T-helper 22 cell (primary cell): ENCODE data around the gene TMEM201.
A peak's percentile ranks its signal among the peaks of the same experiment; 100 is the strongest.

Experiments
- DNase-seq: peaks from one replicate; pipeline ENCODE4 v3.0.0-alpha.2; 2020; ENCODE audit warnings: low read depth

Gene TMEM201

DNA sequence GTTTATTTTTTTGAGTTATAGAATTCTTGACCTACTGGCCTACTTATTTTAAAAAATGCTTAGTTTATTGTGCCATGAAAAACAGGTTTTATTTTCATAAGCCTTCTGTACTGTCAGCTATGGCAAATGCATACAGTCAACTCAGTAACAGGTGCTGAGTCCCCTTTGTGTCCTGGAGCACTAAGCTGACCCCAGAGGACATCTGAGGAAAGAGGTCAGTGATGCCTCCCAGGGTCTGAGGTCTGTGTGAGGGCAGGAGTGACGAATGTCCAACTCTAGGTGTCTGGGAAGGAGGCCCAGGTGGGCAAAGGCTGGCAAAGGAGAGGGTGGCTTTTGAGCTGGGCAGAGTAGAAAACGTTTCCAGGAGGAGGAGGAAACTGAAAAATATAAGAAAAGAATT lies 7.8 kb upstream of the TMEM201 start:
- no peak for DNase-seq

DNA sequence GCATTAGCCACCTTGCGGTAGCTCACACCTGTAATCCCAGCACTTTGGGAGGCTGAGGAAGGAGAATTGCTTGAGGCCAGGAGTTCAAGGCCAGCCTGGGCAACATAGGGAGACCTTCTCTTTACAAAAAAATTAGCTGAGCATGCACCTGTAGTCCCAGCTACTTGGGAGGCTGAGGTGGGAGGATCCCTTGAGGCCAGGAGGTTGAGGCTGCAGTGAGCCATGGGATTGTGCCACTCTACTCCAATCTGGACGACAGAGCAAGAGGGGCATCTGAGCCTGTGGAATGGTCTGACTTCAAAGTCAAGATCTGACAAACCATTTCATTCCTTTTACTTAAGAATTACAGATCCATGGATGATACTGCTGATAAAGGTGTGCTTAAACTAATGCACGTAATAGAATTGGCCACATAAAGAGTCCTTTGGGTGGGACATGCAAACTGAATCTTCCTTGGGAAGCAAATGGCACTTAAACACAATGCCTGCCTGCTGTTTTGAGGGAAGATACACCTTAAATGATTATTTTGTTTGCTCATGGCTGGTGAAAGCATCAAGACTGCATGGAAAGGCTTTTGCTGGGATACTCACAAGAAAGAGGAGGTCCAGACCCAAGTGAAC lies 2.5 kb upstream of the TMEM201 start:
- no peak for DNase-seq

DNA sequence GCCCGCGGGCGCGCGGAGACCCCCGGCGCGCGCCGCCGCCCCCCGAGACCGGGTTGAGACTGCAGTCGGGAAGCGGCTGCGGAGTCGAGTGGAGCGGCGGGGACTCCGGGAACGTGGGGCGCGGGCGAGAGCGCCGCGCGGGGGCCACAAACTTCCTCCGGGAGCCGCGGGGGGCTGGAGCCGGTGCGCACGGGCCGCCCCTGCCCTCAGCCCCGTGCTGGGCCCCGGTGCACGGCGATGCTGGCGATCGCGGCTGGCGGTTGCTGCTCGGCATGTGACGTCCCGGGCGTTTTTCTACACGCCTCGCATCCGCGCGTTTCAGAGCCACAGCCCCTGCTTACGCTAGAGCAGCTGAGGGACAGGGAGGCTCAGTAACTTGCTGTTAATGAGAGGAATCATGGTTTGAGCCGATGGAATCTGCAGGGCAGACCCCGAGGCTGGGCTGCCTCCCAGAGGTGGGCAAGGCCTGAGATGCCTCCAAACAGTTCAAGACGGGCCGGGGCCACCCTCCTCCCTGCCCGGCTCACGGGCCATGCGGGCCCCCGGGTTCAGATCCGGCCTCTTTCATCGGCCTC lies 520 bp downstream of the TMEM201 start:
- DNase-seq = peak; percentile 17

DNA sequence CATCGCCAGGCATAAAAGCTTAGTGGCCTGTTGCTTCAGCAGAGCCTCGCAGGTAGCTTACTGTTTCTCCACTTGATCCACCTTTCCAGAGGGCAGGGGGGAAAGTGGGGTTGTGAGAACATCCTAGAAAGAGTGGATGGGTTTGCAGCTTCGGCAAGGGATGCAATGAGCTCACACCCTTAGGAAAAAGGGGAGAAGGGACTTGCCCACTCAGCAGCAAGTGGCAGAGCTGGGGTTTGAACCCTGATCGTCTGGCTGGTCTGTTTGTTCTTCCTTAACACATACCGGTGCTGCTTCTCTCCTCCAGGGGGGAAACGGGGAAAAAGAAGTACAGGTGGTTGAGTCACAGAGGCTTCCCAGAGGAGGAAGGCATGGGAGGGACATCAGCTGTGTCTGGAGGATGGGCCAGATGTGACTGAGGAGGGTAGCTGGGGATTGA lies 1.0 kb downstream of the TMEM201 start:
- no peak for DNase-seq

DNA sequence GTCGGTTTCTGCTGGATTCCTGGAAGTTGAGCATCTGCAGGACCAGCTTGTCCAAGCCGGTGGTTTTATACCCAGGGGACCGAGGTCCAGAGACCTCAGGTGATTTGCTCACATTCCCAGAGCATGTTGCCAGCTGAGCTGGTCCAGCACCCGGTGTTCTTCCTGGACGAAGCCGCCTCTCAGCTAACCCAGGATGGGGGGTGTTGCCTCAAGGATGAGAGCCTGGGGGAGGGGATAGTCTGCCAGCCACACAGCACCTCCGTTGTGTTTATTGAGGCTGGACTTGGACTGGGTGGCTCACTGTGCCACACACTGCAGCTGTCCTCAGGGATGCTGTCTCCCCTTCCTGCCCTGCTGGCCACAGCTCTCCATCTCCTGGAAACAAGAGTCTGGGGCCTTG lies 1.5 kb downstream of the TMEM201 start:
- DNase-seq = no peak

DNA sequence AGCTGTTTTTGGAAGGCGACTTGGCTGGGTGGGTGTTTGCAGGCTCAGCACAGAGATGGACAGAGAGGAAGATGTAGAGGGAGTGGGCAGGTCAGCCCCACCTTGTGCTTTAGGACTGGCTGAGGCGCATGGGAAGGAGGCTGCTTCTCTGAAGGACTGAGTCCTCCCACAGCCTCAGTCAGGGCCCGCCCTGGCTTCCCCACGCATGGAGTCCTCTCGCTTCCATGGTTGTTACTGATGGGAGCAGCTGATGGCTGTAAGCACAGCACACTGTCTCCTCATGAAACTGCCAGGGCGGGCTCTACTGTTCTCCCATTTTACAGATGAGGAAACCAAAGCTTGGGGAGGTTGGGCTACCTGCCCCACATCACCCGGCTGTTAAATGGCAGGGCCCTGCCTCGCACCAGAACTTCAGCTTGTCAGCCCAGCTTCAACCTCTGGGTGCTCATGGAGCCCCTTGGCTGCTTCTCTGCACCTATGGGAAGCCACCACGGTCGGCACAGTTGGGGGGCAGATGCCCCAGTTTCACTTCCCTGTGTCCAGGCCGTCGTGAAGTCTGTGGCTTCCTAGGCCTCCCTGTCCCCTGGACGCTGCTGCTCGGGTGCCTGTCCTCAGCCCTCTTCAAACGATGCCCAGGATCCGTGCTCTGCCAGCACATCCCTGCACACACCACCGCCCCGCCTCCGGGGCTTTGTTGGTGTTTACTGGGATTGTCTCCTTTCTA lies 2.4 kb downstream of the TMEM201 start:
- no peak for DNase-seq

DNA sequence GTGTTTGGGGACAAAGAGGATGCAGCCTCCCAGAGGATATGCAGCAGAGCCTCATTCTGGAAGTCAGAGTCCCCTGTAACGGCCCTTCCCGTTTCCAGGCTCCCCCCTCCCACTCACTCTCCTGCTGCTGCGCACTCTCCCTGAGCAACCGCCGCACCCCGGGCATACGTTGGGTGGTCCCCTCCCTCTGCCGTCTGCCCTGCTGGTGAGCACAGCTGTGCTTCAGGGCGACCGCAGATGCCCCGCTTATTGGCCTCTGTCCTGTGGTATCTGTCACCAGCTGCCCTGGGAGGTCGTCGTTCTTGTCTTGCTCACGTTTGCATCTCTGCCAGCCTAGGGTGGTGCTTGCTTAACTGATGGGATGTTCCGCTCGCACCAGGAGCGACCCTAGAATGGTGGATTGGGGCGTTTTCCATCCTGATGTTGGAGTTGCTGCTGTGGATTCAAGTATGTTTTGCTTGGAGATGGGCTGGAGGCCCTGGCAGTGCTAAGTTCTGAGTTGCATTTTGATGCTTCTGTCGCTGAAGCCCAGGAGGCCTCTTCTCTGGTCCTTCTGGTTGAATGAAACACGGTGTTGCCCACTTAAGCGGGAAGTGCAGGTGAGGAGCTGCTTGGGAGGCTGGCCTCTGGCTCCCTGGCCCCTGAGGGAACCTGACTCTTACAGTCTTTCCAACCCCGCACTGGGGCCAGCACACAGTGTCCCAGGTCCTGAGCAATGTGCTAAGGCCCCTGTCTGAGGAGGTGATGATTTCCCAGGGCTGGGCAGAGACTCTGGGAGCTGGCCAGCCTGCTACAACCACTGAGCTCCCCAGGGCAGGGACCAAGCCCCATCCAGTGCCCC lies 3.2 kb downstream of the TMEM201 start:
- no peak for DNase-seq

DNA sequence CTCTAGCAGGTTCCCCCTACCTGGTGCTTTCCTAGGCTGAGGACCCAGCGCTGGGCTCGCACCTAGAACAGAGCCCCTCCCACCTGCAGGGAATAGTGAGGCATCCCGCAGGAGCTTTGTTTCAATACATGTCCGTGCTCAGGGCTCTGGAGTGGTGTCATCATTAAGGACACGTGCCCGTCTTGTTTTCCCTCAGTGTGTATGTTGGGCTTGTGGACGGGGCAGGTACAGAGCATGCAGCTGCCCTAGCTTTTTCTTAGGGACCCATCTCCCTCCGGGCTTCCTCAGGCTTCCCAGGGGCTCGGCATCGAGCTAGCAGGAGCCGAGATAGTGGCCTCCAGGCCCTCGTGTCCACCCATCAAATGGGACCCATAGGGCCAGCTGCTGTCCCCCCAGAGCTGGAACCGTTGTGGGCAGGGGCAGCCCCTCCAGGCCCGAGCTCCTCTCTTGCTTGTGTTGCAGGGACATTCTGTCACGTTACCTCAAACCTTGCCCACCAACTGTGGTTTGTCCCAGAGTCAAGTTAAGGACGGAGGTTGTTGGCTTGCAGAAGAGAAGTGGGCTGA lies 3.9 kb downstream of the TMEM201 start:
- DNase-seq = no peak

DNA sequence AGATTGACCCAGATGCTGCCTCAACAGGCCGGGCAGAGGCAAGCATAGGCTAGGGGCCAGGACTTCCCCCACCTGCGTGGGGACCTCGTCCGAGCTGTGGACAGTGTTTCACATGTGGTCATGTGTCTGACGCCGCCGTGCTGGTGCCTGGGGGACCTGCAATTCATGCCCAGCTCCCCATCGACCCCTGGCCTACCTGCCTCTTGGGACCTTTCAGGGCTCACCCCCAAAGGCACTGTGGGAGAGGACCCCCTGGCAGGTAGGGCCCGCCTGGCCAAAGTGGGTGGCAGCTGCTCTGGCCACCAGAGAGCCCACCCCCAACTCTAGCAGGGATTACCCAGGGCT lies 4.4 kb downstream of the TMEM201 start:
- no peak for DNase-seq

DNA sequence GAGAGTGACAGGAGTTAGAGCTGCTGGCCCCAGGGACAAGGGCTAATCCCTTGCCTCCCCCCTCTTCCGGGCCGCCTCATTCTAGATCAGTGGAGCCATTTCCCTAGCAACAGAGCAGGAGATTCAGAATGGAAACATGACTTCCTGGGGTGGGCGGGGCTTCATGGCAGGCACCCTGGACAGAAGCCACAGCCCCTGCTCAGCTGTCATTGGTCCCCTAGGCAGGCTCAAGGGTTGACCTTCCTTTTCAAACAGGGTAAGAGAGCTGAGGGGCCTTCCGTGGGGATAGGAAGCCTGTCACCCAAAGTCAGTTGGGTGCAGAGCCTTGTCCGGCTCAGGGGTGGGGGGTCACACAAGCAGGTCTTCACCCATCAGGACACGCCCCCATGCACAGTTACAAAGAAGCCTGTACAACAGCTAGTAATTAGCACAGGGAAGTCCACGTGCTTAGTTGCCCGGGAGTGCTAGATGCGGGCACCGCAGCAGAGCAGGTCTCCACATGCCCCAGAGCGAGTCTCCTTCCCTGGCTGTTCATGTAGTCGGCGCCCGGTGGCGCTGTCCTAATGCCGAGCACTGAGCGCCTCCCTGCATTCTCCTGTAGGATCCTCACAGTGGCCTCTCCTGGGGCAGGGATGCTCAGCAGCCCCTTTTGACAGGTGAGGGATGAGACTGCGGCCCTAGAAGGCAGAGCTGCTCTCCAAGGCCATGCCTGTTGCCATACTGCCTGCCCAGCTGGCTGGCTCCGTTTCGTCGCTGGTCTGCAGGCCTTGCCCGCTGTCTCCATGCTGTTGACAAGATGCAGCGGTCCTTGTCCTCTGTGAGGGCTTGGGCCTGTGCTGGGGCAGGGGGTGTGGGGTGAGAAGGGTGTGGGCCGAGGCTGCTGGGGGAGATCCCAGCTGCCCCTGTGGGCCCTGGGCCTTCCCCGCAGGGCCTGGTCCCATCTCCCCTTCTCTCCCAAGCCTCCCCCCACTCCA lies 5.1 kb downstream of the TMEM201 start:
- no peak for DNase-seq

DNA sequence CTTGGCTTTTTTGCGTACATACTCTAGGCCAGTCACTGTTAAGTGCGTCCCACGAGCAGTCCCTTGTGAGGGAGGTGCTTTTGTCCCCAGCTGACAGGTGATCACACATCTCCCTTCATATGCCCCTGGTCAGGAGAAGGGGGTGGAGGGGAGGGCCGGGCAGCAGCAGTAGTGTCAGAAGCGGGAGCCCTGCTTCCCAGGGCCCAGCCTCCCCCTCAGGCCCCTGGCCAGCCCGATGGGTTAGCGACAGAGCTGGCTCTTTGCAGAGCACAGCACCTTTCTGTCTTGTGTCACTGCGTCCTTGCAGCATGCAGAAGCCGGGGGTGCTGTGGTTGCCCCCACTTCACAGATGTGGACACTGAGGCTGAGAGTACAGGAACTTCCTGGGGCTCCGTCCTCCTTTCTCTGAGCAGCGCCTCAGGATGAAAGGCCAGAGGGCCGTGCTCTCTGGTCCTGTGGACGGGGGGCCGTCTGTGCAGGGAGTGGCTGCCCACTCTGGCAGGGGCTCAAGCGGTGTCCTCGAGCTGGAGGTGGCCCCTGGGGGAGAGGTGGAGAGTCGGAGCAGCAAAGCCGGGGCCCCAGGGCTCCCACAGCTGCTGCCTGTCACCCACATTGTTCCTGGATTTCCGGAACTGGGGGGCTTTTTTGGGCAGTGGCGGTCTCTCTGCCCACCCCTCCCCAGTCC lies 5.9 kb downstream of the TMEM201 start:
- DNase-seq = no peak

DNA sequence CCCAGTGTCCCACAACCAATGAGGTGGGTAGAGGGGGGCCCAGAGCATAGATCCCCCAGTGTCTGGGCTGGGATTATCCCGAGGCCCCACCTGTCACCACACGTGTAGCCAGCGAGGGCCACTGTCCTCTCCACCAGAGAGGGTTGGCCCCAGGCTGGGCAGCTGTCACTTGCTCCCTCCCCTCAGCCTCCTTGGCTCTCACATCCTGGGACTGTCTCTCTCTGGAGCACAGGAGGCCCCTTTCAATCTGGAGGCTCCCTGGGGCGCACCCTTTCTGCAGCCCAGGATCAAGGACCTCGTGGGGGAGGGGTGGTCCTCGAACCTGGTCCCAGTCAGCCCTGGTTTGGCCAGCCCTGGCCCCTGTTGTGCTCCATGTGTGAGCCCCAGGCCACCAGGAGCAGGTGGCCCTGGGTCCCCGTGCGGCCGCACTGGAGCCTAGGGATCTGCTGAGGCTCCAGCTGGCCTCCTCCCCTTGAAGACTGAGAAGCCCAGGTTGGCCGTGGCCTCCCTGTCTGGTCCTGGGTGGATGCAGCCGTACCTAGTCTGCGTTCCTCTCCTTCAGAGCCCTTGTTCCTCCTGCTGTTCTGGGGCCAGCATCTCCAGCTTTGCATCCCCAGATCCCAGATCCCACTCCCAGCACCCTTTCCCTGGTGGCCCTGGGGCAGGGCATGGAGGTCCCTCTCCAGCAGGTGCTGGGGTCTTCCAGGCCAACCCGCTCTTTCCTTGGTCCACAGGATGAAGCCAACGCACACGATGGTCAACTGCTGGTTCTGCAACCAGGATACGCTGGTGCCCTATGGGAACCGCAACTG lies 6.7 kb downstream of the TMEM201 start:
- no peak for DNase-seq

DNA sequence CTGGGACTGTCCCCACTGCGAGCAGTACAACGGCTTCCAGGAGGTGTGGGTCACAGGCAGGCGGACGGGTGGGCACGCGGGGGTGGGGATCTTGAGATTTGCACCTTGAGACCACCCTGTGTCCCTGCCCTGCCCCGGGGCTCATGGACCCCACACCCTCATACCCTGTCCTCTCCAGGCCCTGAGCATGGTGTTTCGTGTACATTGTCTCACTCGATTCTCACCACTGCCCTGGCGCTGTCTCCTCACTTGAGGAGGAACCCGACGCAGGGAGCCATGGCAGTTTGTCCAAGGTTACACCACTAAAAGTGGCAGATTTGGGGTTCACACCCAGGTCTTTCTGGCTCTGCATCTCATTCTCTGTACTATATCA lies 7.2 kb downstream of the TMEM201 start:
- no peak for DNase-seq

DNA sequence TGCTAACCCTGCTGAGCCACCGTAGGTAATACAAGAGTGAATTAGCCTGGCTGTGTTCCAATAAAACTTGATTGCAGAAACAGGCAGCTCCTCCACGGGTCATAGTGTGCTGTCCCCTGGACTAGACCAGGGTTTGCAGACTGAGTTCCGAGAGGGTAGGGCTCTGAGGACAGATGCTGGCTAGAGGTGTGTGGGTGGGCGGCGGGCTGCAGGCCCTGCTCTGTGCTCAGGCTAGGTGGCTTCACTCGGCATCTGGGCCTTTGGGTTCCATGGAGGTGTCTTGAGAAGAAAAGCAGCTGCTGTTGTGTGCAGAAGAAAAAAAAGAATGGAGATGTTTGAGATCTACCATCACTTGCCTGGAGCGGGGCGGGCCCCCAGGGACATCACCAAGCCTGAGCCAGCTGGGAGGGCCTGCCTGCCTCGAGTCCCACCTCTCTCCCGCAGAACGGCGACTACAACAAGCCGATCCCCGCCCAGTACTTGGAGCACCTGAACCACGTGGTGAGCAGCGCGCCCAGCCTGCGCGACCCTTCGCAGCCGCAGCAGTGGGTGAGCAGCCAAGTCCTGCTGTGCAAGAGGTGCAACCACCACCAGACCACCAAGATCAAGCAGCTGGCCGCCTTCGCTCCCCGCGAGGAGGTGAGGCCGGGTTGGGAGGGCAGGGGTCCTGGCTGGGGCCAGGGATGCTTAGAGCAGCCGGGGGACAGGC lies 7.9 kb downstream of the TMEM201 start:
- no peak for DNase-seq

DNA sequence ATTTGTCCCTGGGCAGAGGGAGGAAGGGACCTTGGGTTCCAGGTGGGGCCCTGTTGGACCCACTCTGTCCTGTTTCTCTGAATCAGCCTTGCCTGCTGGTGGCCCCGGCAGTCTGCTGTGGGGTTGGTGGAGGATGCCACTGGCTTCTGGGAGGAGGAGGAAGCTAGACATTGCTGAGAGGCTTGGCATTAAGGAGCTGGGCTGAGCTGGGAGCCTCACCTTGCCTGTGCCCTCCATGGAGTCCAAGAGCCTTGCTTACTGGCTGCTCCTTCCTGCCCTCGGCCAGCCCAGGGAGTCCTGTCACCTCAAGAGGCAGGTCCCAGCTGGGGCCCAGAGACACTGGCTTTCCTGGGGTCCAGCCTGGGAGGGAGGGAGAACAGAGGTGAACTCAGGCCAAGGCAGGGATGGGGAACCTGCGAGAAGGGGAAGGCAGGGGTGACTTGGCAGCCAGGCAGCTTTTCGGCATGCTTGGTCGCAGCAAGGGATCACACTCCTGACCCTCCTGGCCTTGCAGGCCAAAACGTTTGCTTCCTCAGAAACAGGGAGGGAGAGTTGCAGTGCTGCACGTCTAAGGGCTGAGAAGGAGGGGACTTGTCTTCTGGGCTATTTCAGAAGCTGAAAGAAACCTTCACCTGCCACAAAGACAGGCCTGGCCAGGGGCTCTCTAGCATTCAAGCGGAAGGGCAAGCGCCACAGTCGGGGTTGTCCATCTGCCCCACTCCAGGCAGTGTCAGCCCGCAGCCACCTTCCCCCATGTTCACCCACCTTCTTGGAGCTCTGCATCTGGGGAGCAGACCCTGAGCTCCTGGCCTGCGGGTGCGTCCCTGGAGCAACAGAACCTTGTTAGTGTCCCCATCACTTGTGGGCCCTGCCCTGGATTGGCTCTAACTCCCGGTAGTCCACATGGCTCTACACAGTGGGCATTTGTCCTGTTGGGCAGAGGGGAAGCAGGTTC lies 8.9 kb downstream of the TMEM201 start:
- no peak for DNase-seq

DNA sequence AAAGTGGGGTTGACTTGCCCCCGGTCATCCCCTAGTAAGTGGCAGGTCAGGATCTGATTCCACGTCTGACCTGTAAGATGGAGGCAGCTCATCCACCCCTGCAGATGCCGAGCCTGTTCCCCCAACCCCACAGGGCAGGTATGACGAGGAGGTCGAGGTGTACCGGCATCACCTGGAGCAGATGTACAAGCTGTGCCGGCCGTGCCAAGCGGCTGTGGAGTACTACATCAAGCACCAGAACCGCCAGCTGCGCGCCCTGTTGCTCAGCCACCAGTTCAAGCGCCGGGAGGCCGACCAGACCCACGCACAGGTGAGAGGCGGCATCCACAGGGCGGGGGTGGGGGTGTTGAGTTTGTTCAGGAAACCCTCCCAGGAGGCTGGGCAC lies 9.6 kb downstream of the TMEM201 start:
- no peak for DNase-seq

DNA sequence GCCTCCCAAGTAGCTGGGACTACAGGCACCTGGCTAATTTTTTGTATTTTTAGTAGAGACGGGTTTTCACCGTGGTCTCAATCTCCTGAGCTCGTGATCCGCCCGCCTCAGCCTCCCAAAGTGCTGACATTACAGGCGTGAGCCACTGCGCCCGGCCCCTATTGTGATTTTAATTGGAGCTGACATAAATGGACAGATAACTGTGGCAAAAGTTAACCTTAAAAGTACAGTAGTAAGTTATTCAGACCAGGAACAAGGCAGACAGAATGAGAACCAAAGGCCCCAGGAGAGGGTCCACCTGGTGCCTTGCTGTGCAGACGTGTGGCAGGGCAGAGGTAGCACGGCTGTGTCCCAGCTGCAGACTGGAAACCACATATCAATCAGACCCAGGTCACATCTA lies 11.0 kb downstream of the TMEM201 start:
- DNase-seq = no peak
